NCI-H774 (cell line): Measurements from ENCODE around the gene SV2C.

Source experiments
- DNase-seq: peaks from one replicate; lab custom pipeline; 2025; lab: John Stamatoyannopoulos, UW

SV2C gene

DNA sequence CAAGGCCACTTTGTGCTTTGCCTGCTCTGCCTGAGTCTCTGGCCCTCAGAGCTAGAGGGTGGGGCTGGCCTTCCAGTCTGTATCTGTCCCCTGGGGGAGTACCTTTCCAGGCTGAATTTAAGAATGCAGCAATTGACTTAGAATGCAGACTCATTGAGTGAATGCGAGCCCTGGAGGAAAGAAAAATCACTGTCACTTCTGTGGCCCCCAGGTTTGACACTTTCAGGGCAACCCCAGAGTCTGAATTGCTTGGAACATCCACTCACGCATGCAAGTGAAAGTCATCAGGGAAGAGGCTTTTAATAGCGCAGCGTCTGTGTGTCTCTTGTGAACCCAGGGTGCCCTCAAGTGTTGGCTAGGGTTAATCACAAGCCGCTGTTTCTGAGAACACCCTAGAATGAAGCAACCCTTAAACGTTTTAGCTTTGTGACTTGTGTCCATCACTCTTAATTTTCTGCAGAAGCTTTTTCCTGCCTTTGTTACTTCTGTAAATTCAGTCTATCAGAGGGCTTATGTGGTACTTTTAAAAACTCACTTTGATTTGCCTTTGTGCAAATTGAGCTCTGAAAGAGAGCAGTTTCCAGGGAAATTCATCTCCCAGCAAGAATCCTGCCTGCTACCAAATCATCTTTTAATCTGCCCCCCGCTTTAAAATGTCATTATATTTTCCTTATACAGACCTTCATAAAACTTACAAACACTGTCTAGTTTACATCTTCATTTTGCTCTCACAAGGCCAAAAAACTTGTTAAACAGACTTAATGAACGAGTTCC, 173.1 kb downstream of the SV2C start:
- DNase-seq, result peak; percentile 62

DNA sequence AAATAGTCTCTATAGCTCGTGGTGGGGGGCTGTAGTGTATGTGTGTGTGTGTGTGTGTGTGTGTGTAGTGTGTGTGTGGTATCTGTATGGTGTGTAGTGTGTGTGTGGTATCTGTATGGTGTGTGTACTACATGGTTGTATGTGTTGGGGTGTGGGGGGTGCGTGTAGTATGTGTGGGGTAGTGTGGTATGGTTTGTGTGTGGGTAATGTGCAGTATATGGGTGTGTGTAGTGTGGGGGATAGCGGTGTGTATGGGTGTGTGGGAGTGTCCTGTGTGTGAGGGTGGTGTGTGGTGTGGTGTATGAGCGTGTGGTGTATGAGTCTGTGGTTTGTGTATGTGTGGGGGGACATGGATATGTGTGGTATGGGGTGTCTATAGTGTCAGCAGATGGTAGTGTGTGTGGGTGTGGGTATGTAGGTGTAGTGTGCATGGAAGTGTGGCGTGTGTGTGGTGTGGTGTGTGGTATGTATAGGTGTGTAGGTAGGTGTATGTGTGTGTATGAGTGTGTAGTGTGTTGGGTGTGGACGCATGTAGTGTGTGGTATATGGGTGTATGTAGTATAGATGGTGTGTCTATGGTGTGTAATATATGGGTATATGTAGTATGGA, 174.1 kb downstream of the SV2C start:
- DNase-seq, result no peak

GRCh38 chr5:76257897-76258296, 174.7 kb downstream of the SV2C start:
- no peak for DNase-seq

- DNase-seq, result no peak
Measured at GRCh38 chr5:76264681-76265080, 181.5 kb downstream of the SV2C start.

DNA sequence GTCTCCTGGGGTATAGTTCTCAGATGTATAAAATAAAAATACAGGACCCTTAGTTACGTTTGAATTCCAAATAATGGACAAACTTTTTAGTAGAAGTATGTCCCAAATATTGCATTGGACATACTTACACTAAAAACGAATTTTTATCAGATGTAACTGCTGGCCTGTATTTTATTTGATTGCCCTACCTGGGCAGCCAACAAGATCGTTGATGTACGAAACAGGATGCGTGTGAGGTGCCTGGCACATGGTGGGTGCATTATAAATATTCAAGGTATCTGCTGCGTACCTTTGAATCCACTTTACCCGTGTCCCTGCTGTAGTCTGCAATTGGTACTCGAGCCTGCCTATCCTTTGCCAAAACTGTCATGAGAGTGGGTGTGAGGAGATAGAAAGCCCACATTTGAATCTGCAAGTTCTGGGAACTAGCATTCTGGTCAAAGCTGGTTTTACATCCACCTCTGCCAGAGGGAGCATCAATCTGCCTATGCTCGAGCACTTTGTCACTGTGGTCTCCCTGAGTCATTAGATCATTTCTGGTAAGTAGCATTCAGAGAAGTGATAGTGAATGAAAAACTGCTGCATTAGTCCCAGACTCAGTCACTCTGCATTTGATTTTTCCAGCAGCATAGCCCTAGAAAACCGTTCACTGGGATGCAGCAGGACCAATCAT, 186.2 kb downstream of the SV2C start:
- DNase-seq, result no peak

GRCh38 chr5:76269932-76270610, 186.9 kb downstream of the SV2C start:
- no peak for DNase-seq

DNA sequence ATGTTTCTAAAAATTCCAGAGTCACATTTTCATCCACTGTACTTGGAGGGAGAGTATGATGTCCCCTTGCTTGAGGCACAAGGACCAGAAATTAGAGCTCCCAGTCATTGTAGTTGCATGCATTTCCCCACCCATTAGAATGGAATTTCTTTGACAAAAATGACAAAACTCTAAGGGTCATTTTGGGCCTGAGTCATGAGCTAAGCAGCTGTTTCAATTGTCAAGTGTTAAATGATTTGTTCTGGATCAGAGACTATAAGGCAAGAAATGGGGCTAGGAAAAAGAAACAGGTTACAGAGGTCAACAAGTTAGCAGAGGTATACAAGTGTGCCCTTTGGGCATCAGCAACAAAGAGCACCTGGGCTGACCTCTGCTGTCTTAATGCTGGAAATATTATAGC, 188.7 kb downstream of the SV2C start:
- no peak for DNase-seq

DNA sequence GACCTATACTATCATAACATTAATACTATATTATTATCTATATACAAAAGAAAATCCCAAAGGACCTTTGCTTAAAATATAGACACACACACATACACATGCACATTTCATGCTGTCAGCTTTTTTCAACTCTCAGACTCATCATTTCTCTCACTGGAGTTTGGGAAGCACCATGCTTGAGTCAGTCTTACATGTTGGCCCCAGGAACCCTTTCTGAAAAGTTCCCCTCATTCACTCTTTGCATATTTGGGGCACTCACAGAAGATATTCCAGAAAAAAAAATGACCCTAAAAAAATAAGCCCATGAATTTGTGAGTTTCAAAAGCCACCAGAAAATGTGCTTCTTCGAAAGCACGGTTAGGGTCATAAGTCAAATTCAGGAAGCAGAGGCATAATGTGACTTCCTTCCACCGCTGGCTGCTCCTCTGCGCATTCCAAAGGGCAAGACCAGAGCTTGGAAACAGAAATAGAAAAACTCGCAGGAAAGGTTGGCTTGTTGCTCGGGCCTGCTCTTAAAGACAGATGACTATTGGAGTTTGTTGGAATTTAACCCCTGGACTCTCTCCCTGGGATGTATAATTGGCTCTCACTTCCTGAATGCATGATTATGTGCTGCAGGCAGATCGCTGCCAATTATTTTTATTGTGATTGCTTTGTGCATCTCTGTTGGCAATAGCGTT, 190.2 kb downstream of the SV2C start:
- DNase-seq, result no peak

GRCh38 chr5:76274571-76274970, 191.4 kb downstream of the SV2C start:
- no peak for DNase-seq

DNA sequence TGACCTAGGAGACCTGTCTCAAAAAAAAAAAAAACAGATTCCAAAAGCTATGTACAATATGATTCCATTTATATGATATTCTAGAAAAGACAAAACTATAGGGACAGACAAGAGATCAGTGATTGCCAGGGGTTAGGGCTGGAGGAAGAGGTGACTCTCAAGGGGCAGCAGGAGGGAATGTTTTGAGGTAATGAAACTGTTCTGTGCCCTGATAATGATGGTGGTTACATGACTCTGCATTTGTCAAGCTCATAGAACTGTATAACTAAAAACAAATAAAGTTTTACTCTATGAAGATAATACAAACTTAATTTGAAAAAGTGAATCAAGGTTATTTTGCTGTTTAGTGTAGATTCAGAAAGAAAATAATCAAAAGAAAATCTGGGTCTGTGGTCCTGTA, 194.6 kb downstream of the SV2C start:
- no peak for DNase-seq

DNA sequence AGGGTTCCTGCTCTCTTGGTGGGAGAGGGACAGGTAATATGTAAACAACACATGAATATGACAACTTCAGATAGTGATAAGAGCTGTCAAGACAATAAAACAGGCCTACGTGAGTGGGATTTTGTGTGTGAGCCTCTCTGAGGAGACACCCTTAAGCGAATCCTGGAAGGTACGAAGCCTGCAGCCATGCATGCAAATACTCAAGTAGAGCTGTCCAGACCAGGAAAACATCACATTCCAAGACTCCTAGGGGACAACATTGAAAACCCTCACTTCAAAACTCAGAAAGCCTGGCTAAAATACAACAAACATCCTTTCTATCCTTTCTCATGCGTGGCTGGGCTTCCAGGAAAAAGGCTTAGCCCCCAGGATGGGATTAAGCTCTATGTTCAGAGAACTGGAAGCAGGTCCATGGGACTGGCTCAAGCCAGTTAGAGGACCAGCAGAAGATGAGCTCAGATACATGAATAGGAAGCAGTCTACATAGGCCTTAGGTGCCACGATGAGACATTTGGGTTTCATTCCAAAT, 195.1 kb downstream of the SV2C start:
- no peak for DNase-seq

- no peak for DNase-seq
Measured at GRCh38 chr5:76280494-76280893, 197.3 kb downstream of the SV2C start.

GRCh38 chr5:76283670-76284069, 200.5 kb downstream of the SV2C start:
- DNase-seq, result no peak

DNA sequence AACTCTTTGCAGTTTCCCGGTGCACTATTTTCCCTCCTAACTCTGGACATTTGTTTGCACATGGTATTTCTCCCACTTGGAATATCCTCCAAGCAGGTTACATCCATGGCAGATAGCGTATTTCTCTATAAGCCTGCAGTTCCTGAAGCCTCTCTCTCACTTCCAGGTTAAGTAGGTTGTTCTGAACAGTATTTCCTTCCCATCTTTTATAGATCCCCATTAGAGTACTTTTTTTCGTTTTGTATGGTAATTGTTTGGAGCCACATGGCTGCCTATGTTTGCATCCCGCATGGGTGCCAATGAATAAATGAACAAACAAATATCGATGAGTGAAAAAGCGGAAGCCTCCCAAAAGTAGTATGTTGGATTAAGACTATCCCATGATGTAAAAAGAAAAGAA, 206.5 kb downstream of the SV2C start:
- DNase-seq, result no peak

DNA sequence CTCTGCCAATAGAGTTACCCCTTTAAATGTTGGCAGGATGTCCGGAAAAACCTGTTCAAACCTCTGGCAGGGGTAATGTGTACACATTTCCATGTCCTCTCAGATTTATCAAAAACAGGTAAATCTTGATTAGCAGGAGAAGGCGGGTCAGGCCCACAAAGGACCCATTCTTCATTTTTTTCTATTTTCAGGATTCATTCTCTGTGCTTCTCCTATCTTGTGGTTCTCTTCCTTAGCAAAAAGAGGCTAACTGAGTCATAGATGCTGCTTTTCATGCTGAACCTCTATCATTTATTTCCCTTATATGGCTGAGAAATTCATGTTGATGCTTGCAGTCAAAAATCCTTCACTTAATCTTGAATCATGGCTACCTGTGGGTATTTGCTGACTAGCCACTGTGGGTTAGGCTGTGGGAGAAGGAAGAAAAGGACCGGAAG, 207.2 kb downstream of the SV2C start:
- no peak for DNase-seq

DNA sequence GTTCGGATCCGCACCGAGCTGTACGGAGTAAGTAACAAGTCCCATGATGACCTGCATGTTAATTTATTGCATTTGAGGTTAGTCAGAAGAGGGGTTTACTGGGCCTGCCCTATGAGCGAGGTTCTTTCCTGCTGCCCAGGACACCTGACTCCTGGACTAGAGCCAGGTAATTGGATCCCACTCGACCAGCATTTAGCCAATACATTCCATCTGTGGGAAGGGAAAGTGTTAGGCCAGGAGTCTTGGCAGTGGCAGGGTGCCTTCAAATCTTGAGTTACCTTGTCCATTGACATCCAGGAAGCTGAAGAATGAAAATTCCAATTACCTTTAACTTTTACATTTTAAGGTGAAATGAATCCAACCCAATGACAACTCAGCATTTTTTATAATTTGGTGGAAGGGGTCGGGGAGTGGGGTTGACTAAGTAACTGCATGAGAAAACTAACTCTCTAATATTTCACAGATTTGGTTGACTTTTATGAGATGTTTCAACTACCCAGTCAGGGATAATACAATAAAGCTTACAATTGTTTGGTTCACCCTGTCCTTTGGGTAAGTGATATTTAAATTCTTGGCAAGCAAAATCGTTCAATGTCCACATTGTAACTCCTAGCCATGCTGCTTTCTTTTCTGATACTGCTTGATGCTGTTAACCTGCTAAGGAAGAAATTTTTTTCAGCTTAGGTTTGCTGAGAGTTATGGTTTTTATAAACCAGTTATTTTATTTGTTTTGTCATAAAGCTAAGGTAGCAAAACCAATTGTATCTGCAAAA, 208.3 kb downstream of the SV2C start:
- DNase-seq, result no peak

GRCh38 chr5:76292620-76293322, 209.6 kb downstream of the SV2C start:
- no peak for DNase-seq

- DNase-seq, result no peak
Measured at GRCh38 chr5:76294573-76294972, 211.4 kb downstream of the SV2C start.

GRCh38 chr5:76298852-76299251, 215.7 kb downstream of the SV2C start:
- no peak for DNase-seq

GRCh38 chr5:76299592-76299991, 216.4 kb downstream of the SV2C start:
- DNase-seq, result no peak
